HG03196 (cell line): ENCODE results near the gene HOXA9.

Experiments used
- ATAC-seq: cut with Tn5 transposase; IDR thresholded peaks from one replicate; pipeline ENCODE4 v1.9.1; 2021; ENCODE audit not compliant: unreplicated experiment

Gene HOXA9

DNA sequence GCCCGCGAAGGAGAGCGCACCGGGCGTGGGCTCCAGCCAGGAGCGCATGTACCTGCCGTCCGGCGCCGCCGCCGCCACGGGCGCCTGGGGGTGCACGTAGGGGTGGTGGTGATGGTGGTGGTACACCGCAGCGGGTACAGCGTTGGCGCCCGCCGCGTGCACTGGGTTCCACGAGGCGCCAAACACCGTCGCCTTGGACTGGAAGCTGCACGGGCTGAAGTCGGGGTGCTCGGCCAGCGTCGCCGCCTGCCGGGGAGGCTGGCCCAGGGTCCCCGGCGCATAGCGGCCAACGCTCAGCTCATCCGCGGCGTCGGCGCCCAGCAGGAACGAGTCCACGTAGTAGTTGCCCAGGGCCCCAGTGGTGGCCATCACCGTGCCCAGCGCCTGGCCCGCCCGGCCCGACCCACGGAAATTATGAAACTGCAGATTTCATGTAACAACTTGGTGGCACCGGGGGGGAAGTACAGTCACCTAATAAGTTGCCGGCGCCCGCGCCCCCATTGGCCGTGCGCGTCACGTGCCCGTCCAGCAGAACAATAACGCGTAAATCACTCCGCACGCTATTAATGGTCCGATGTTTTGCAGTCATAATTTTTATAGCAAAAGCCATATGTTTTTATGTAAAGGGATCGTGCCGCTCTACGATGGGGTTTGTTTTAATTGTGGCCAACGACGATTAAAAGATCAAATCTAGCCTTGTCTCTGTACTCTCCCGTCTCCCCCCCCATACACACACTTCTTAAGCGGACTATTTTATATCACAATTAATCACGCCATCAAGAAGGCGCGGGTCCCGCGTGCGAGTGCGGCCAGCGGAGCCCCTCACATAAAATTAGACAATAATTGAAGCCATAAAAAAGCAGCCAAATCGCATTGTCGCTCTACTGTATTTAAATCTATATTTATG is at the start of gene HOXA9:
Gene HOXA9 (minus strand): TSS at position 449 of the 907 bp plus-strand sequence. CDS start 80 bp downstream, at position 369.
- no peak for ATAC-seq

DNA sequence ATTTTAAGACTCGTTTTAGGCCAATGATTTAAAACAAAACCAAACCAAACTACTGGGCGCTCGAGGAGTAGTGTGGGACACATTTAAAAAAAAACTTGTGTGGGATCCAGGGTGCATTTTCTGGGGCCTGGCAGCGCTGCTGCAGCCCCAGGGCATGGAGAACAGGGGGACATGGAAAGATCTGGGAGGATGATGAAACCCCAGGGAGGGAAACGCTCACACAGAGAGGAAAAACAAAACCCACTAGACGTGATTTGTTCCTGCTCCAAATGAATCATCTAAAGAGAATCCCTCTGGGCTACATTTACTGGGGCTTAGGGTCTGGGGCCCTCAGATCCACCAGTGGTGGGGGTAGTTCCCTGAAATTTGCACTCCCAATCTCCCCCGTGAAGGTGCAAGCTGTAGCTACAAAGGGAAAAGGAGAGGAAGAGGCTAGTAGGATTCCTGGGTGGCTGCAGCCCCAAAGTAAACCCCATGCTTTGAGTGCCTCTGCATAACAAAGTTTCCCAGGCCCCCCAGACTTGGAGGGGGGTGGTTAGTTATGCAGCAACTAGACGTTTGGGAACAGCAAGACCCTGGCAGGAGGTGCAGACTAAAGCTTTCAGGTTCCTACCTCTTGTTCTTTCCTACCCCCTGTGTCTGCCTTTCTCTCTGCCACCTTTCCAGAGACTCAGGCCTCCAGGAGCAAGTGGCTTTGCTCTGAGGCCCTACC is 49.1 kb upstream of the HOXA9 start:
- ATAC-seq: no peak

DNA sequence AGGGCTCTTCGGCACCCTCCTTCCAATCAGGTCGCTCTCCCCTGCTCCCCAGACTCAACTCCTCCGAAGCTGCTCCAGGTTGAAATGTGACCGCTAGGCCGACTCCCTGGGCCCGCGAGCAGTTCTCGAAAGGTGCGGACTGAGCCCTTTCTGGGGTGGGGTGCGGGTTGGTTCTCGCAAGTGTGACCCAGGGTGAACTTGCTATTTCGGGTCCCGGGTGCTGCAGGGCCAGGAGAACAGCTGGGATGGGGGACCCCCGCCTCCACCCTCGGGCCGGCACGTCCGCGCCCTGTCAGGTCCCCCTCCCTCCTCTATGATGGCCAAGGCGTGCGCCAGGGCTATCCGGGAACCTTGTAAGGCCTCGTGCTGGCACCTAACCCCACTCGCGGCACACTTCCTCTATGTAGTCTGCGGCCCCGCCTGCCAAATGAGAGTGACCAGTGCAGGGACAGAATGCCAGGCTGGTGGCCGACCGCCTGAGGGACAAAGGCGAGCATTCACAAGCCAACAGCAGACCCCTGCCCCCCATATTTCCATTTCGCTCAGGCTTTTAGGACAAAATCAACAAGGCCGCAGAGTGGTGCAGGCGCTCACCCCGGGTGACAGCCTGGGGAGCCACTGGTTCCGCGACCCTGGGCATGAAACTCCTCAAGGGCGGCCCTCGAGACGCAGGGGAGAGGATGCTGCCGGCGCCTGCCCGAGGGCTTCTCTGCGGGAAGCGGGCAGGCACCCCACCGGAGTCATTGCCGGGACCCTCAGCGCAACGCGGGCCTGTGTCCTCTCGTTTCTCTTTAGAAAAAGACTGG is 48.3 kb upstream of the HOXA9 start:
- ATAC-seq: no peak

DNA sequence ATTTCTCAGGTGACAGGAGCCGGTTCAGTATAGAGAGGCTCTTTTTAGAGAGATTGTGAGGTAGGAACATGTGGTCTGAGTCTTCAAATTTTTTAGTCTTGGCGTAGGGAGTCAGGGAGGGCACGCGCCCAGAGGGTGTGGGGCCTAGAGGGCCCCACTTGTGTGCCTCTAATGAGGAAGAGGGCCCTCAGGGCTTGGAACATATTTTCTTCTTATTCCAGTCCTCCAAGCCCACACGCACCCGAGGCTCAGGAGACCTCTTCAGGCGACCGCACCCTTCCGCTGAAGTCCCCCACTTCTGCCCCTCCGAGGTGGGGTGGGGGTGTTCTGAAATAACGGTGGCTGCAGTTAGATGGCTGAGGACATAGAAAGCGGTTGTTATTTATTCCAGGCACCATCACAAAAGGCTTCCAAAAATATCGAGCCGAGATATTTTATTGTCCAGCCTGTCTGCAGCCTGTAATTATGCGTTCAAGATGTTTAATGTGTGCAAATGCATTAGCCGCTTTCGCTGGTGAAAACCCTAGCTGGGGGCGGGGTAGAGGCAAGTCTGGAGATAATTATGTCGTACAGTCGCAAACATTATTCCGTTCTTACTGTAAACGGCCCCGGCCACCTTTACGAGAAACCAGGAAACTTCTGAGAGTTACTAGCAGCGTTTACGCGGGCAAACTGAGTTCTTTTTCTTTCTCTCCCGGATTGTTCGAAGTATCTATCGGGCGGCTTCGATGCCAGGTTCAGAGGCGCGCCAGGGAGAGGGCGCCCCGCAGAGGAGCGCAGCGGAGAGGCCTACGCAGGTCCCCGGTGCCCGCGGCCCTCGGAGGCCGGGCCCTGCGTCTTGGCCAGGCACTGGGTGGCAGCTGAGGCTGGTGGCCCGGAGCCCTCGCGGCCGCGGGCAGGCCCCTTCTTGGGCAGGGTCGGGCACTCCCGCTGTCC is 47.4 kb upstream of the HOXA9 start:
- no peak for ATAC-seq

DNA sequence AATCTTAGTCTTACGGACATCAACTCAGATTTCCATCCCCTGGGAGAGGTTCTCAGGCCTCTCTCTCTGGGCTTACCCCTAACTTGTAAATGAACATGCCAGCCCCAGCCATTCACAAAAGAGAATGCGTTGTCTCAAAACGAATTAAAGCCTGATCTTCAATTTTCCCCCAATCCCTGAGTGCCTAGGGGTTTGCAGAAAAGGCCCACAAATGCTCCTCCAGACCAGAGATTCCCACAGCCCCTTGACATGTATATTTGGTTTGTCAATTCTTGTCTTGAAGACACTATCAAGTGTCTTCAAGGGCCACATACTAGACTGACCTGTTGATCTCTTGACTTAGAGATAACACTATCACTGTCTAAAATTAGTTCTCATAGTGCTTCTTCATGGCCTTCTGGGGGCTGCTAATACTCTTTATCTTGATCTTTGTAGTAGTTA is 46.4 kb upstream of the HOXA9 start:
- no peak for ATAC-seq

DNA sequence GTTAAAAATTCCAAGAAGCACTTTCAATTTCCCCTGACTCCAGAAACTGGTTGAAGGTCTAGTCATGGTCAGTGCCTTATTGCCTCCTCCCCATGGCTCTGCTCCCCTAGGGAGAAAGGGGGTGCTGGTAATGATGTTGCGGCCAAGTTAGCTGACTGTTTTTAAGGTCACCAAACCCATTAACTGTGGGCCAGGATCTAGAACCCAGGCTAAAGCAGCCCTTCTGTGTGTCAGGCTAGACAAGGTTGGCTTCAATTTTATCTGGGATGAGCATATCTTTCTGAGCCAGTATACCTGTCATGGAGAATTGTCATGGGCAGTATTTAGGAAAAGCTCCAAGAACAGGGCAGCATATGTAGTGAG is 45.7 kb upstream of the HOXA9 start:
- no peak for ATAC-seq

DNA sequence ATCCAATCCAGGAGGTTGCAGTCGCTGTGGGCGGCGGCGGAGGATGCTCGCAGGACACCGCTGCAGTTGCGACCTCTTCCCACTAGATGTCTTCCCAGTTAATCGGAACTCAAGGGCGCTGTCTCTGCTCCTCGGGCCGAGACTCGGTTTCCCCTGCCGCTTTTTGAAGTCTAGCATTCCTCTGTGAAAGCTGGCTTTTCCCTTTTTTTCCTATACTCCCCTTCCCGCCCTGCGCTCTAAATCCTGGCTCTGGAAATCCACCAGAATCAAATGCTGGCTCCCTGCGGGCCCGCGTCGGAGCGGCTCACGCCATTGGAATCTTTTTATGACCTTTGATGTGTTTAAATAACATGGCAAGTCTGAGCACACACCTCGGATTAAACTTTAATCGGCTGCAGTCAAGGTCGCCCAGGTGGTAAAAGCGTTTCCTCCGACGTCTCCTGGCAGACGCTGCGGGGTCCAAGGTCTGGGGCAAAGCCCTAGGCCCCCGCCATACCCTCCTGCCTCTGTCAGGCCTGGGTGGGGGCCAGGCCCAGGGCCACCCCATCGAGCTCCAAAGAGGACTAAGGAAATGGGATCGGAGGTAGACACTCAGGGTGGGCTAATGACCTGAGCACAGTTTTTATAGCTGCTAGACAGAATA is 45.2 kb upstream of the HOXA9 start:
- ATAC-seq: no peak

DNA sequence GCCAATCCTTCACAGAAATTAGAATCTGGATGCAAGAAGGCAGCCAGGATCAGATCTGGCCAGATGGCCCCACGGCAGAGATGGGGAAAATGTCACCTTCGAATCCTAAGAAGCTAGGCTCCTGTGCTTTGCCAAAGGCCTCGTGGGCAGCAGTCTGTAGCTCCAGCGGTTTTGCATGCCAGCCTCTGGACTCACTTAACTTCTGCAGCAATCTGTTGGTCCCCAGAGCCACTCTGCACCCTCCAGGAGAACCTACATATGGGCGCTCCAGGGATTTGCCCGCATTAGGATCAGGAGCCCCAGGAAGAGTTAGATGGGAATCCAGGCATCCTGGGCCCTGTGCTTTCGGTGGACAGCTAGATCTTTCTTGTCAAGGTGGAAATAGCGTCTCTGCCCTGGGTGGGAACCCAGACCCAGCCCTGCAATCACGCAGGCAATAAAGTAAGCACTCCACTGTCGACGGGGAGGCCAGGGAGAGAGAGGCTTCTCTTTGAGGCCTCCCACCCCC is 44.6 kb upstream of the HOXA9 start:
- ATAC-seq: no peak

DNA sequence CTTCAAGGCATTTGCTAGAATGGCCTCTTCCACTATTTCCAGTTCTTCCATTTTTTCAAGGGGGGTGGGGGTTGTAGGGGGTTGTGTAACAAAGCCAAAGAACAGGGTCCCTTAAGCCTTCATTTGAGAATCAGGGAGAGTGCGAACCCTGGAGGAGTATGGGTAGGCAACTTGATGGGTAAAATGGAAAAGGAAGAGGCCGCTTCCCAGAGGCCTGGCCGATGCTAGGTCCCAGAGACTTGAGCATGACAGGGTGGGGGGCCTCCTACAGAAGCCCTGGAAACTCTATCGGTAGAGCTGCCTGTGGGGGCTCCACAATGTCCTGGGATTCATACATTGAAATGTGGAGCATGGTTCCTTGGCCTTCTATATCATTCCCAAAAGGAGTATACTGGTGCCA is 43.7 kb upstream of the HOXA9 start:
- ATAC-seq: no peak

DNA sequence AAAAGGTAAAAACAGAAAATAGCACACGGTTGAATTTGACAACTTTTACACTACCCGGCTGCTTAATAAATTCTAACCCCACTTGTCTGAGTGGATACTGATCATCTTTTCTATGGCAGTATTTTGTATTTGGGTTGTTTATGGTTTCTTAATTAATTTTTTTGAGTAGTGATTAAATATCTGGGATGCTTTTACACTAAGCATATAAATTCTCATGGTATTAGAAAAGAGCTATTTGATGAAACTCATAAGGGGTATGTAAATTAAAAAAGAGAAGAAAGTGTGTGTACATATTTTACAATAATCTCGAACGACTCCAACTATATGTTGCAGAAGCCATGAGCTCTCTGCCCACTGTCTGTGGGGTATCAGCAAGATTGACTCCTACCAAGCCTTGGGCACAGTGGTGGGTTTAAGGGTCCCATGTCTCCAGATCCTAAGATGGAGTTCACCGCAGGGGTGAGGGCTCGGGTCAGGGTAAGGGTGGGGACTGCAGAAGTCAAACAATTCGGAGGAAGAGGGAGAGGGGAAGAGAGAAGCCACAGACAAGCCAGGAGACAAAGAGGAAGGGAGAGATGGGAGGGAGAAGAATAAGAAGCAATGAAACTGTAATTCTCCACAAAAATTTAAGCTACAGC is 42.1 kb upstream of the HOXA9 start:
- no peak for ATAC-seq

DNA sequence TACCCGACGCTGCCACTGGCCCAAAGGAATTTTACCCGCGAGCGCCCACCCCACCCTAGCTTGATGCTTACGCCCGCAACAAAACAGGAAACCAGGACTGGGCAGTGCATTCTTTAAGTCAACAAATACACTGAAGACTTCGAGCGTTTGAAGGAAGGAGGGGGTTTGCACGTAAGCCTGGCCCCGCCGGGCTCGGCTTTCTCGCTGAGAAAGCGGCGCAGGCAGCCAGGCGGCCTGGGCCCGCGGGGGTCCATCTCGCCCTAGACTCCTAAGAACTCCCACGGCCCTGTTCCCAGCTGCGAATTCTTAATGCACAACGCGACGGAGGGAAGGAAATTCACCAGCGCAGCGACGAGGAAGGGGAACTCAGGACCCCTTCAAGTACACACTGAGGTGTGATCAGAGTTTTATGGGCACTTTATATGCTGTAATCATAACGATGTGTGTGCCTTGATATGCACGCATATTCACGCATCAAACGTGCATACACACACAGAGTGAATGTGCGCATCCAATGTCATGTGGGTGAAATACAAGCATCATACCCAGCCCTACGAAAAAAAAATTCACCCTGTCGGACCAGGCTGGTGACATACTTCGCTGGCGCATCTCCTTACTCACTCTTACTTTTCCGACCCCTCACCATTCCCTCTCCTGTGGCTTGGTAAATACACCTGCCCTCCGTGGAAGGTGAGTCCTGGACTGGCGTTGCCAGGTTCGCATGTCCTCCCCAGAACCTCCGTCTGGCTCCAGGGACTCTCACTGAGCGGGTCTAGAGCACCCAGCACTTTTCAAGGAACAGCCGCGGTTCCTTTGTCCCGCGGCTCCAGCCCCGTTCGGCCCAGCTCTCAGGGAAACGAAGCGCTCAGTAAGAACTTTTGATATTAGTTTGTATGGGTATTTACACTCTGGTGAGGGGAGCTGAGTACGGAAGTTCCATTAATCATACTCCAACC is 40.3 kb upstream of the HOXA9 start:
- ATAC-seq: no peak

DNA sequence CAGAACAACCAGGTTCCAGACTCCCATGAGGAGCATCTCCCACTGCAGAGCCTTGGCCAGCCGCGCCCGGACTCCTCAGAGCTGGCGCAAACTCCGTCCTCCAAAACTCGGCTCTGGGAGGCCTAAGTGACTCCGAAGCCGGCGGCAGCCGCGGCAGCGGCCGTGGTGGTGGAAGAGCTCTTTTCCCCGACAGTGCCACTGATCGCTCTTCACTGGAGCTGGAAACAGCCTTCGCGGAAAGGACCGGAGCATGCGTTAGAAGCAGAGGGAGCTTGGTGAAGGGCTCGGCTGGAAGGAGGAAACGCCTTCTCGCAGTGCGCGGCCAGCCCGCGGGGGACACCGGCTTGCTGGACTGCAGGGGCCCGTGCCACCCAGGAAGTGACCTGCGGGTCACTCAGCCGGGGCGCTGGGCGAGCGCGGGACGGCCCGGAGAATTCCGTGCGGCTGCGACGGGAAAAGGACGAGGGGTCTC is 39.5 kb upstream of the HOXA9 start:
- no peak for ATAC-seq

DNA sequence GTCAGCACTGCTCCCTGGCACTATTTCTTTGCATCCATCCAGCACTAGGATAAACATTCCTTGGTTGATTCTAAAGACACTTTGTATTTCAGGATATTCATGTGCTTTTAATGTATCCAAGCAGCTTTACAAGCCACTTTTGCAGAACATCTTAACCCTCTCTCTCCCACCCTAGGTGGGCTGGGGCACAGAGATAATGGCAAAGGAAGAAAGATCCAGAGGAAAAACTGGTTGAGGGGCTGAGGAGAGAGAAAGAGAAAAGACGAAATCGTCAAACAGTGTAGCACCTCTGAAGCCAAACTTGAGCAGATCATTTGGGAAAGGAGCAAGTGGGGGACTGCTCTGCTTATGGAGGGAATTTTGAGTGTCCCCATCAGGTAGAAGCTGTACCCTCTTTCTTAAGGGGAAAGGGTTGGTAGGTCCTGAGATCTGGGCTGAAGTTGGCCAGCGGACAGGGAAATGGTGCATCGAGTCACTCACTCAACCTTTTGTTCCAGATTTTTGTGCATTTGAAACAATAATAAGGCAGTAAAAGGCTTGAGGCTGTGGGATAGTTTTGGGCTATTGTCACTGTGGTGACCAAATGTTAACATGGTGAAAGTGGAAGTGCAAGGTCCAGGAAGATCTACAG is 38.7 kb upstream of the HOXA9 start:
- no peak for ATAC-seq

DNA sequence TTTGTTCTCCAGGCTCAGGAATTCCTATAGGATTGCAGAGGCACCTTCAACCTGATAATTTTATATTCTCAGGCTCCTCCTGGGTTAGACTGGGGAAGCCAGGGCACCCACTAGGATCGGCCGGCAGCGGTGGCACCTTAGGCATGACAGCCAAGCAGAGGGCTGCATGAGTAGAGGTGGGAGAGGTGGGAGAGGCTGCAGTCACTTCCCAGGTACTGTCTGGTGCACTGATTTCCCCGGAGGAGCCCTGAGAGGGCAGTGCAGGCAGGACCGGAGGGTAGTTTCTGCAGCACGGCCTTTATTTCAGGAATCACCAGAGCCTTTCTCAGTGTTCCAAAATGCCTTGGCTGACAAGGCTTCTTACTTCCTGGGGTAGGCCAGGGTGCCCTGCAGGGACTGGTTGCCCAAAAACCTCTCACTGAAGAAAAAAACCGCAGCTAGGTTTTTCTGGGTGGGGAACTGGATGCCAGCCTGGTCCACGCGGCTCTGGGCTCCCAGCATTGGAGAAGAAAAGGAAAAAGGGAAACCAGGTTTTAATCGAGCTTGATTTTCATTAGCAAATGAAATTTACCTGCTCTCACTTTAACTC is 38.1 kb upstream of the HOXA9 start:
- ATAC-seq: no peak

DNA sequence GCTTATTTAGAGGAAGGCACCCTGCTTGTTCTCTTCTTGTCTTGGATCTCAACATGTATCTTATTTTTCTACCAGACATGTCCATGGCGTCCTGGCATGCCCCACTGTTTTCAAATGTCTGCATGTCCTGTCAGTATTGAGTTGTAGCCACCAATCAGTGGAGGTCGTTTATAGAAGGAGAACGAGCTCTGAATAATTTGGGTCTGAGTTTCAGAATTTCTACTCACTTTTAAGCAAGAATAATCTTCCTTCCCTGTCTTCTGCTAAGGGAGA is 37.5 kb upstream of the HOXA9 start:
- no peak for ATAC-seq

DNA sequence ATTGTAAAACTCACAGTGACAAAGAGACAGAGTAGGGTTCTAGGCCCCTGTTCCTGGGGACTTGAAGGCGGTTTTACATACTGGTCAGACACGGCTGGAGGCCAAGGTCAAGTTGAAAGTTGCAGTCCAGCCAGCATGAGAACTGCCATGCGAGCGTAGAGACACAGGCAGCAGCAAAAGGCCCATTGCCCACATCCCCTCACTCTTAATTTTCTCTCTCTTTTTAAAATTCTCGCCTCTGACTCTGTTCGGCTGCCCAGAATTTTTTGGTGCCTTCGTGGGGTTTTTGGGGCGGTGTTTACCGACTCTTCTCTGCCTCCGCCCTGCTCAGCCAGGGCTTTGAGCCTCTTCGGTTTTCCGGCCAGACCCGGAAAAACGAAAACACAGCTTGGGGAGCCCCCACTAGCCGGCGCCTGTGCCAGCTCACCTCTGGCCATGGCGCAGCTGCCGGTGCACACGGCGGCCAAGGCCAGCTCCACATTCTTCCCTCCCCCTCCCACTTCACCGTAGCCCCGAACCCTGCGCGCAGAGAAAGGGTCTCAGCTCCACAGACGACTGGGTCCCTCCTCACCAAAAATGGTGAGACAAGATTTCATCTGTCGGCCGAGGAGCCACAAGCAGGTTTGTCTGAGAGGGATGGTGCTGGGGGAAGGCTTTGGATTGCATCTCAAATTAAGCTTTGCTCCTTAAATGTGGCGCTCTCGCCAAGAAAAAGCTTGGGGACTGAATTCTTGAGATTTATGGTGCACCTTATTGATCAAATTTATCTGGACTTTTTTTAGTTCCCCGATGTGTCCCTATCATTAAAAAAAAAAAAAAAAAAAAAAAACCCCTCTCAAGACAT is 36.9 kb upstream of the HOXA9 start:
- ATAC-seq: no peak
